Caco-2 (cell line): Measurements from ENCODE around the gene RABL6. TPM values are rescaled to one million over a fixed set of nuclear protein-coding genes. Genes with fewer than 3 reads are reported as not detected.
"Not testable (repeated sequence)": the region's sequence is repeated elsewhere in the genome, so short reads cannot be mapped to it uniquely, and the experiment has no call there.

Source experiments
- BruUV-seq: library from RNA; stranded (reverse); fragments of 400-500 nt; replicated peaks from 2 replicates; lab custom pipeline; 2021; lab: Mats Ljungman, UMichigan
- CTCF ChIA-PET: fragments of 300-600 bp; sonication (Branson Sonifier 250); formaldehyde crosslinking; loops from one replicate; lab custom pipeline; 2022; ENCODE audit warnings: antibody characterized with exemption; lab: Charles Lee
- POLR2A ChIA-PET: fragments of 300-600 bp; sonication (Branson Sonifier 250); formaldehyde crosslinking; loops from one replicate; lab custom pipeline; 2022; ENCODE audit warnings: antibody characterized with exemption; lab: Charles Lee
- DNase-seq, 2 experiments: peaks; one replicate each; pipeline versions ENCODE4 v3.0.0 to v3.0.0-alpha.2; 2020 to 2022
- H3K27me3 ChIP-seq: replicated peaks from 2 replicates; pipeline ENCODE4 v1.6.0; 2011; ENCODE audit warnings: low read length; ENCODE audit not compliant: control insufficient read depth, insufficient read depth
- H3K36me3 ChIP-seq: 2 replicates; pipeline ENCODE4 v1.5.1; 2011; ENCODE audit warnings: low read length; ENCODE audit not compliant: control insufficient read depth, insufficient read depth
- H3K4me1 ChIP-seq: fragments of 250-450 bp; sonication (Bioruptor Pico); 2 replicates; pipeline ENCODE4 v1.5.1; 2020; ENCODE audit warnings: mild to moderate bottlenecking
- H3K4me3 ChIP-seq: 2 replicates; pipeline ENCODE4 v1.5.1; 2011; ENCODE audit warnings: low read depth, mild to moderate bottlenecking, control low read depth, low read length
- H3K9me3 ChIP-seq: fragments of 250-450 bp; sonication (Bioruptor Pico); 2 replicates; pipeline ENCODE4 v1.5.1; 2020; ENCODE audit warnings: mild to moderate bottlenecking, moderate library complexity
- H3K27ac Mint-ChIP-seq: one replicate; pipeline ENCODE4 v1.8.0; 2022; ENCODE audit warnings: mixed read lengths; ENCODE audit not compliant: unreplicated experiment
- H3K27me3 Mint-ChIP-seq: one replicate; pipeline ENCODE4 v1.8.0; 2022; ENCODE audit warnings: mixed read lengths; ENCODE audit not compliant: insufficient read depth, unreplicated experiment
- H3K36me3 Mint-ChIP-seq: one replicate; pipeline ENCODE4 v1.8.0; 2022; ENCODE audit warnings: mild to moderate bottlenecking, mixed read lengths; ENCODE audit not compliant: insufficient read depth, unreplicated experiment
- H3K4me1 Mint-ChIP-seq: one replicate; pipeline ENCODE4 v1.8.0; 2022; ENCODE audit warnings: low read depth, mixed read lengths; ENCODE audit not compliant: unreplicated experiment
- H3K4me3 Mint-ChIP-seq: one replicate; pipeline ENCODE4 v1.8.0; 2022; ENCODE audit warnings: mild to moderate bottlenecking, moderate library complexity, mixed read lengths; ENCODE audit not compliant: unreplicated experiment
- H3K9me3 Mint-ChIP-seq: one replicate; pipeline ENCODE4 v1.8.0; 2022; ENCODE audit warnings: mixed read lengths; ENCODE audit not compliant: unreplicated experiment
- intact Hi-C: fragments of 100-400 bp; cut with micrococcal nuclease; formaldehyde crosslinking; loops from one replicate; pipeline ENCODE4 v1.10.0; 2022; ENCODE audit not compliant: unreplicated experiment
- total RNA-seq: library from RNA; stranded (reverse); gene quantifications from 2 replicates; pipeline ENCODE4 v1.2.3, GENCODE V29; 2022
- TF ChIP-seq, protein P1 (sequence below), 2 experiments: fragments of 200-600 bp in 1 of 2; IDR thresholded peaks; 1 replicate in 1 of 2; 2 replicates in 1 of 2; pipeline versions ENCODE4 v1.5.1 to v1.8.0; 2011 to 2022; ENCODE audit warnings: antibody characterized with exemption in 1 of 2, control low read depth in 1 of 2, inconsistent platforms in 1 of 2, low read depth in 1 of 2, low read length in 1 of 2, mild to moderate bottlenecking in 1 of 2, moderate library complexity in 1 of 2; ENCODE audit not compliant: insufficient read depth in 1 of 2, severe bottlenecking in 1 of 2, unreplicated experiment in 1 of 2

RABL6 gene
- total RNA-seq, 1 experiment from 2014 or later: 138 TPM

GRCh38 chr9:136766410-136767120 is 41.2 kb upstream of the RABL6 start:
- not testable (repeated sequence) for H3K27me3 Mint-ChIP-seq, BruUV-seq, H3K4me1 Mint-ChIP-seq, H3K4me1 ChIP-seq, H3K9me3 Mint-ChIP-seq, H3K27me3 ChIP-seq, H3K36me3 ChIP-seq, H3K4me3 ChIP-seq, H3K9me3 ChIP-seq, H3K36me3 Mint-ChIP-seq, H3K27ac Mint-ChIP-seq
- H3K4me3 Mint-ChIP-seq: peak overlapping the region; percentile 4
- ChIA-PET CTCF (interaction anchor here (0.6 to 1.8 kb wide), 6 partner anchors 11 to 530 kb away, joined by 3 to 8 read pairs (median 4); partner anchors contain the start of genes MAN1B1 and TMEM141), POLR2A (interaction anchor here (0.6 kb wide), 1 partner anchor 194 kb away, joined by 3 read pairs; no protein-coding TSS in a partner anchor)
- peak; percentile 85 to 89 for DNase-seq
- intact Hi-C loops: loop anchor here (1.0 kb wide), 2 partner anchors 11 to 18 kb away; no protein-coding TSS in a partner anchor
- TF ChIP-seq, protein P1, sequence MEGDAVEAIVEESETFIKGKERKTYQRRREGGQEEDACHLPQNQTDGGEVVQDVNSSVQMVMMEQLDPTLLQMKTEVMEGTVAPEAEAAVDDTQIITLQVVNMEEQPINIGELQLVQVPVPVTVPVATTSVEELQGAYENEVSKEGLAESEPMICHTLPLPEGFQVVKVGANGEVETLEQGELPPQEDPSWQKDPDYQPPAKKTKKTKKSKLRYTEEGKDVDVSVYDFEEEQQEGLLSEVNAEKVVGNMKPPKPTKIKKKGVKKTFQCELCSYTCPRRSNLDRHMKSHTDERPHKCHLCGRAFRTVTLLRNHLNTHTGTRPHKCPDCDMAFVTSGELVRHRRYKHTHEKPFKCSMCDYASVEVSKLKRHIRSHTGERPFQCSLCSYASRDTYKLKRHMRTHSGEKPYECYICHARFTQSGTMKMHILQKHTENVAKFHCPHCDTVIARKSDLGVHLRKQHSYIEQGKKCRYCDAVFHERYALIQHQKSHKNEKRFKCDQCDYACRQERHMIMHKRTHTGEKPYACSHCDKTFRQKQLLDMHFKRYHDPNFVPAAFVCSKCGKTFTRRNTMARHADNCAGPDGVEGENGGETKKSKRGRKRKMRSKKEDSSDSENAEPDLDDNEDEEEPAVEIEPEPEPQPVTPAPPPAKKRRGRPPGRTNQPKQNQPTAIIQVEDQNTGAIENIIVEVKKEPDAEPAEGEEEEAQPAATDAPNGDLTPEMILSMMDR (IDR thresholded peaks at IDR 0.05; ENCODE audit: insufficient read depth in 1 of 2, low read depth in 1 of 2, low read length in 1 of 2, severe bottlenecking in 1 of 2, unreplicated experiment in 1 of 2): peak; percentile 66 to 79

DNA sequence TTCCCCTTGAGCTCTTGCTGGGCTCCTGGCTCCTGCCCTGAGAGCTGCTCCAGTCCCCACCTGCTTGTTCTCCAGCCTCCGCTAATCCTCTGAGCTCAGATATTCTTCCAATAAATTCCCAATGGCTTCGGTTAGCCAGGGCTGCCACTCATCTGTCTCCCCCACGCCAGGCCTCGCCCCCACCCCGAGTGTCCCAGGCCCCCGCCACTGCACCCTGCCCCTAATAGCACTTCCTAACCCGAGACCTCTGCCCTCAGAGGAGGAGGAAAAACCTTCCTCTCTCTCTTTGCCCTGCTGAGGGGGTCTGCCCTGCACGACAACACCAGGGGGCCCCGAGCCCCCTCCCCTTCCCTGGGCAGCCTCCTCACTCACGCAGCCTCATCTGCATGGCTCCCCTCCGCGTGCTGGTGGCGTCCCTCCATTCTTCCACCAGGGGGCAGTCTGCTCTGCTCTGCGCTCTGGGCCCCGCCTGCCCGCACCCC is 38.0 kb upstream of the RABL6 start:
- Histone ChIP-seq H3K4me3 (no peak overlapping the region), H3K27me3 (no peaks in the 10 kb centered on the region), H3K36me3 (peaks cover 2% of the 10 kb centered on the region), H3K9me3 (peaks cover 7% of the 10 kb centered on the region; the same call in 1 of the 2 replicates), H3K4me1 (peaks cover 7% of the 10 kb centered on the region)
- H3K4me3 Mint-ChIP-seq: no peak overlapping the region
- DNase-seq: no peak
- H3K4me1 Mint-ChIP-seq: peaks cover 7% of the 10 kb centered on the region
- BruUV-seq: no TSS peak
- H3K36me3 Mint-ChIP-seq: peaks cover 4% of the 10 kb centered on the region
- ChIA-PET POLR2A (no interaction called here), CTCF (interaction anchor here (0.7 kb wide), 1 partner anchor 10 kb away, joined by 3 read pairs; no protein-coding TSS in a partner anchor)
- no peaks in the 10 kb centered on the region for H3K27me3 Mint-ChIP-seq
- intact Hi-C loops: no loop called here
- TF ChIP-seq, protein P1 (IDR thresholded peaks at IDR 0.05; ENCODE audit: insufficient read depth in 1 of 2, low read depth in 1 of 2, low read length in 1 of 2, severe bottlenecking in 1 of 2, unreplicated experiment in 1 of 2): no peak
- H3K9me3 Mint-ChIP-seq: no peaks in the 10 kb centered on the region
- no peak overlapping the region for H3K27ac Mint-ChIP-seq

DNA sequence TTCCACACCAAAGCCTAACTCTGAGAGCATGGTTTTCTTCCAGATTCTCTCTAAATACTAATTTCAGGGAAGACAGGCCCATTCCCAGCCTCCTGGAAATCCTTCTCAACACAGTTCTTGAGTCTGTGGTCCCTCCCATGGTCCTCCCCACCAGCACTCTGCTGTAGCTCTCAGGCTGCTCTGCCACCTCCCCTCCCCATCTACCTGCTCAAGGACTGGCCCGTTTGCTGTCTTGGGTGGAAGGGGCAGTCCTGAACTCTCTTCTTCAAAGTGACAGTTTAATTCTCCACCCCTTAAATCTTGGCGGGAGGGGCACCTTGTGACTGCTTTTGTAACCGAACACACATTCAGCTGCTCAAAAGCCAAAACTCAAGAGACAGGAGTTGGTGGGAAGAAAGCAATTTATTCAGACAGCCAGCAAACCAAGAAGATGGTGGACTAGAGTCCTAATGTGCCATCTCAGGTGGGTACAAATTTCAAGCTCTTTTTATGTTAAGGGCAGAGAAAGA is 35.8 kb upstream of the RABL6 start:
- ChIA-PET CTCF (no interaction called here), POLR2A (no interaction called here)
- TF ChIP-seq, protein P1 (IDR thresholded peaks at IDR 0.05; ENCODE audit: insufficient read depth in 1 of 2, low read depth in 1 of 2, low read length in 1 of 2, severe bottlenecking in 1 of 2, unreplicated experiment in 1 of 2): no peak
- H3K27ac Mint-ChIP-seq: no peak overlapping the region
- no peak overlapping the region for H3K4me3 Mint-ChIP-seq
- no peaks in the 10 kb centered on the region for H3K27me3 Mint-ChIP-seq
- peaks cover 7% of the 10 kb centered on the region; the same call in 1 of the 2 replicates for H3K9me3 ChIP-seq
- H3K4me1 Mint-ChIP-seq: peaks cover 6% of the 10 kb centered on the region
- H3K36me3 Mint-ChIP-seq: peaks cover 4% of the 10 kb centered on the region
- no TSS peak for BruUV-seq
- no peak for DNase-seq
- peaks cover 7% of the 10 kb centered on the region for H3K4me1 ChIP-seq
- H3K9me3 Mint-ChIP-seq: no peaks in the 10 kb centered on the region
- H3K36me3 ChIP-seq: peaks cover 2% of the 10 kb centered on the region
- H3K4me3 ChIP-seq: no peak overlapping the region
- no peaks in the 10 kb centered on the region for H3K27me3 ChIP-seq
- intact Hi-C loops: no loop called here
